ENCODE data around the gene FAM118B.
A peak's percentile ranks its signal among the peaks of the same experiment; 100 is the strongest.

Gene FAM118B

DNA sequence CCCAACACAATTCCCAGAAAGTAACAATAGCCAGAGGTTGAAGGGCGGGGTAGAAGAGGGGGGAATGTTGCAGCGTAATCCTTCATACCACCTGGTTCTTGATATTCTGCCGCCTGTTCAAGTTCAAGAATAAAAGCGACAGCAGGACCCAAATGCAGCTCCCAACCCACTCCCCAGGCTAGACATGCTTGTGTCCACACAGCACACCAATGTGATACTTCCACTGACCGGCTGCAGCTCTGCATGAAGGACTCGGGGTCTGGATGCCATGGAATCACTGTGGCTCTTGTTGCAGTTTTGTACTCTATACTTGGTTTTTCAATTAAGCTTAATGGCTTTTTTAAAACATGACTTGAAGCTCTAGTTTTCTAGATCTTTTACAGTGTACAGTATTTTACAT is 50.6 kb downstream of the FAM118B start:
- H3K27ac Mint-ChIP-seq: no peak overlapping the region
- CTCF ChIA-PET: interaction anchor here (1.0 kb wide), 1 partner anchor 48 kb away, joined by 3 read pairs; no protein-coding TSS in a partner anchor
- H3K9me3 Mint-ChIP-seq: no peaks in the 10 kb centered on the region
- H3K36me3 Mint-ChIP-seq: peaks cover 48% of the 10 kb centered on the region
- peaks cover 11% of the 10 kb centered on the region for H3K4me1 Mint-ChIP-seq
- H3K4me3 Mint-ChIP-seq: no peak overlapping the region
- DNase-seq: no peak
- H3K27me3 Mint-ChIP-seq: no peaks in the 10 kb centered on the region

DNA sequence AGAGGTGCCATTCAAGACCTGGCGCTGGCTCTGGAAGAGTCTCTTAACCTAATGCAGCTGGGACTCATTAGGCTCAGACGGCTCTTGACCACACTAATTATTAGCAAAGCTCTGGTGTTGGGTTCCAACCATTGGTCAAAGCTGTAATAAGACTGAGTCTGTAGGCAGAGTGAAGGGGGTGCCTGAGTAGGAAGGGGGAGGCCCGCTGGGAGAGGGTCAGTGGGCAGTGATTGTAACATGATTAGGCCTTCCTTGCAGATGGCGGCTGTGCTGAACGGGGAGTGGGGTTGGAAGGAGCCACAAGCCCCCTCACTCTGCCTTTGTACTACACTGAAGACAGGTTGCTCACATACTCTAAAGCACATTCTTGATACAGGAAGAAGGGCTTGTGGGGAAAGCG is 51.9 kb downstream of the FAM118B start:
- CTCF ChIA-PET: no interaction called here
- Mint-ChIP-seq H3K27me3 (no peaks in the 10 kb centered on the region), H3K9me3 (no peaks in the 10 kb centered on the region), H3K4me3 (no peak overlapping the region), H3K27ac (no peak overlapping the region), H3K4me1 (peaks cover 20% of the 10 kb centered on the region), H3K36me3 (peaks cover 57% of the 10 kb centered on the region)
- DNase-seq: no peak

DNA sequence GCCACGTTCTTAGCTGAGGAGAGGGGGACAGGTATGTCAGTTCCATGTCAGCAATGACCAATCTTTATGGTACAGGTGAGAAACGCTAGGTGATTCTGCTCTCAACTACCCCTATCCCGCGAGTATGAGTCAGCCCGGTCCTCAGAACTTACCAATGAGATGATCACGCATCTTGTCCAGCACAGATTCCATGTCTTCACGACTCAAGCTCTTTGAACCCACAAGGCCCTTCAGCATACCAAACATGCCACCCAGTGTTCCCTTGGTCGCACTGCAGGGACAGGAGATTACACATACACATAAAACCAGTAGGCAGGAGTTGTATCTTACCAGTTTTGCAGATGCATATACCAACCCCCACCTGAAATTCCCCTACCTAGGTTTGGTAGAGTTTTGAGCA is 54.2 kb downstream of the FAM118B start:
- H3K4me1 Mint-ChIP-seq: peaks cover 38% of the 10 kb centered on the region
- peaks cover 57% of the 10 kb centered on the region for H3K36me3 Mint-ChIP-seq
- H3K9me3 Mint-ChIP-seq: no peaks in the 10 kb centered on the region
- no peak overlapping the region for H3K27ac Mint-ChIP-seq
- H3K4me3 Mint-ChIP-seq: no peak overlapping the region
- CTCF ChIA-PET: no interaction called here
- no peak for DNase-seq
- H3K27me3 Mint-ChIP-seq: no peaks in the 10 kb centered on the region

DNA sequence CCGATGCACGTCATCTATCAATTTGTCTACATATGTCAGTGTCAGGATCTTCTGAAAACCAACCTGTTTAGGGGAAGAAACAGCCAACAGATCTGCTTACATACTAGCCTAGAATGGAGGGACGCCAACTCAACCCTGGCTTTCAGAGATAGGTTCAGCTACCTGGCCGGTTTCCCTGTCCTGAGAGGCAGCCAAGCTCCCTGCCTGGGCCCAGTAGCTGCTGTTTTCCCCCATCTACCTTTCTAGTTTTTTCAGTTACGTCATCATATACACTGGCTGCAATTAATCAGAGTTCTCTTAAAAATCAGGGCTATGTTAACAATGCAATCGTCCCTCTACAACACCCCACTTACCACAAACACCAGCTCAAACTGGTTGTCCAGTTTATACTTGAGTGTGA is 56.1 kb downstream of the FAM118B start:
- H3K4me1 Mint-ChIP-seq: peaks cover 45% of the 10 kb centered on the region
- peak overlapping the region; percentile 98 for H3K27ac Mint-ChIP-seq
- H3K36me3 Mint-ChIP-seq: peaks cover 65% of the 10 kb centered on the region
- DNase-seq: no peak
- no peaks in the 10 kb centered on the region for H3K27me3 Mint-ChIP-seq
- peak overlapping the region; percentile 98 for H3K4me3 Mint-ChIP-seq
- no peaks in the 10 kb centered on the region for H3K9me3 Mint-ChIP-seq
- CTCF ChIA-PET: interaction anchor here (0.9 kb wide), 1 partner anchor 54 kb away, joined by 3 read pairs; no protein-coding TSS in a partner anchor

DNA sequence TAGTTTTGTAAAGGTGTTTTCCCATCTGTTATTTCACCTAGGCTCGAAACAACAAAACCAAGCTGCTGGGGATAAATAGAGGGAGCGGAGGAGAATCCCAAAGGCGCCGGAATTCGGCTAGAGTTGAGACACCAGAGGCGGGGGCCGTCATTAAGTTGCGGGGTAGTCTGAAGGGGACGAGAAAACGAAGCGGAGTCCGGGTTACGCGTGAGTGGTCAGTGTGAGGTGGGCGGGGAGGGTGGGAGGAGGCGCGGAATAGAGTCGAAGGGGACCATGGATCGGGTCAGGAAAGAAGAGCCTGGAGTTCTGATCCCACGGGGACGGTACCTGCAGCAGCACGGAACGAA is 56.8 kb downstream of the FAM118B start:
- Mint-ChIP-seq H3K27me3 (no peaks in the 10 kb centered on the region), H3K27ac (peak overlapping the region; percentile 98), H3K9me3 (no peaks in the 10 kb centered on the region), H3K36me3 (peaks cover 64% of the 10 kb centered on the region), H3K4me1 (peaks cover 45% of the 10 kb centered on the region), H3K4me3 (peak overlapping the region; percentile 98)
- DNase-seq: no peak
- CTCF ChIA-PET: interaction anchor here (0.9 kb wide), 1 partner anchor 53 kb away, joined by 3 read pairs; no protein-coding TSS in a partner anchor

DNA sequence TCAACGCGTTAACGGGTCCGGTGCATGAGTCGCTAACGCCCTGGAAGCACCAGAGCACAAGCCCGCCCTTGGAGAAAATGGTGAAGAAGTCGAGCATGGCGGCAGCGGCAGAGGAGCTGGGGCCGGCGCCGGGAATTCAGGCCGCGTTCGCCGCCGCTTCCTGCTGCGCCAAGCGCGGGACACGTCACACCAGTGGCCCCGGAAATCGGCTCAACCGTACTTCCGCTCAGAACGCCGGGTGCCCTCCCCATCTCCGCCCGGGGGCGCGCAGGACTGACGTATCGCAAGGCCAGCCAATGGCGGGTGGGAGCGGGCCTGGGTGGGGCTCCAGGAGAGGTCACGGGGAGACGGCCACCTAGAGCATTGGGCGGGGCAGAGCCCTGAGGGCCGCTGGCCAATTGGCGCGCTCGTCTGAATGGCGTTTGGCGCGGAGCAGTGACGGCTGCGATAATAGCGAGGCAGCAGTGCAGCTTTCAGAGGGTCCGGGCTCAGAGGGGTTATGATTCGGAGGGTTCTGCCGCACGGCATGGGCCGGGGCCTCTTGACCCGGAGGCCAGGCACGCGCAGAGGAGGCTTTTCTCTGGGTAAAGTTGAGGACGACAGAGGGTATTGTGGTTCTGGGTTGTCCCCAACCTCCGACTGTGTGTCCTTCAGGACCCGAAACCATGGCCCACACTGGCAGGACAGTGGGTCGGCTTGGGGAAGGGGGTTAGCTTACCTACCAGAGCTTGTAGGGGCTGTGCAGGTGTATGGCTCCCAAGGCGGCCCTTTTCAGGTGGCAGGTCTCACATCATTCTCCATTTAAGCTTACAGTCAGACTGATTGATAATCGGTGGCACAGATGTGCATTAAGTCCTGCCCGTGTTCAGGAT is 57.4 kb downstream of the FAM118B start, which contains the start of the genes FOXRED1 and SRPRA:
TSS of gene FOXRED1 (plus strand) at position 447 of the 872 bp plus-strand sequence. CDS start at position 500, 53 bp downstream.
TSS of gene SRPRA (minus strand) at position 188 of the 872 bp plus-strand sequence. CDS start at position 97, 91 bp downstream.
- Mint-ChIP-seq H3K9me3 (no peaks in the 10 kb centered on the region), H3K27ac (peak within 1 kb of the TSS; percentile 98), H3K4me3 (peak within 1 kb of the TSS; percentile 98), H3K4me1 (peaks cover 45% of the 10 kb centered on the region), H3K36me3 (peaks cover 63% of the 10 kb centered on the region), H3K27me3 (no peaks in the 10 kb centered on the region)
- CTCF ChIA-PET: no interaction called here
- peak; percentile 100 for DNase-seq

DNA sequence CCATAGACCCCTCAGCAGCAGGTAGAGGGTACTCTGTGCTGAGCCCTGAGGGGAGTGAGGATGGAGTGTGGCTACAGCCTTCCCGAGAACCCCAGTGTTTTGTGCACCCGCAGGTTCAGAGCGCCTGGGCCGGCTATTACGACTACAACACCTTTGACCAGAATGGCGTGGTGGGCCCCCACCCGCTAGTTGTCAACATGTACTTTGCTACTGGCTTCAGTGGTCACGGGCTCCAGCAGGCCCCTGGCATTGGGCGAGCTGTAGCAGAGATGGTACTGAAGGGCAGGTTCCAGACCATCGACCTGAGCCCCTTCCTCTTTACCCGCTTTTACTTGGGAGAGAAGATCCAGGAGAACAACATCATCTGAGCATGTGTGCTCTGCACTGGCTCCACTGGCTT is 65.7 kb downstream of the FAM118B start:
- CTCF ChIA-PET: no interaction called here
- H3K27me3 Mint-ChIP-seq: no peaks in the 10 kb centered on the region
- H3K4me3 Mint-ChIP-seq: no peak overlapping the region
- H3K27ac Mint-ChIP-seq: no peak overlapping the region
- peaks cover 30% of the 10 kb centered on the region for H3K4me1 Mint-ChIP-seq
- no peak for DNase-seq
- peaks cover 53% of the 10 kb centered on the region for H3K36me3 Mint-ChIP-seq
- H3K9me3 Mint-ChIP-seq: no peaks in the 10 kb centered on the region

DNA sequence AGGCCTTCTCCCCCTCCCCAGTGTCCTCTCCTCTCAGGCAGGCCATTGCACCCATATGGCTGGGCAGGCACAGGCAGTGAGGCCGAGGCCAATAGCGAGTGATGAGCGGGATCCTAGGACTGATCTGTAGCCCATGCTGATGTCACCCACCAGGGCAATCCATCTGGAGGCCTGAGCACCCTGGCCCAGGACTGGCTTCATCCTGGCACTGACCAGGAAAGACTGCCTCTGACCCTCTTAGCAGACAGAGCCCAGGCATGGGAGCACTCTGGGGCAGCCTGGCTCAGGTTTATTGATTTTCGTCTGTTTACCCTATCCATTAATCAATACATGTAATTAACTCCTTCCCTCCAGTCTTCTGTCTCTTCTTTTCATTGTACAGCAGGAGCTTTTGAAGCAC is 66.2 kb downstream of the FAM118B start:
- Mint-ChIP-seq H3K36me3 (peaks cover 48% of the 10 kb centered on the region), H3K27ac (peak overlapping the region; percentile 58), H3K9me3 (no peaks in the 10 kb centered on the region), H3K4me3 (no peak overlapping the region), H3K27me3 (no peaks in the 10 kb centered on the region), H3K4me1 (peaks cover 33% of the 10 kb centered on the region)
- DNase-seq: no peak
- CTCF ChIA-PET: no interaction called here

DNA sequence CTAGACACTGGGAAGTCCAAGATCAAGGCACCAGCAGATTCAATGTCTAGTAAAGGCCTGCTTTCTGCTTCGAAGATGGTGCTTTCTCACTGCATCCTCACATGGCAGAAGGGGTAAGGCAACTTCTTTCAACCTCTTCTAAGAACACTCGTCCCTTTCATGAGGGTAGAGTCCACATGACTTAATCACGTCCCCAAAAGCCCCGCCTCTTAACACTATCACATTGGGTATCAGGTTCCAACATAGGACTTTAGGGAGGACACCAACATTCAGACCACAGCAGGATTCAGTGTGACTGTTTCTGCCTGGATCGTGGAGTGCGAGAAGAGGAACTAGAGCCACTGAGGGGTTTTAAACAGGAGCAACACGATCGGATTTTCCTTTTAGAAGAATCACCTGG is 67.6 kb downstream of the FAM118B start:
- Mint-ChIP-seq H3K36me3 (peaks cover 41% of the 10 kb centered on the region), H3K9me3 (no peaks in the 10 kb centered on the region), H3K27ac (peak overlapping the region; percentile 77), H3K4me1 (peaks cover 43% of the 10 kb centered on the region), H3K27me3 (no peaks in the 10 kb centered on the region), H3K4me3 (no peak overlapping the region)
- CTCF ChIA-PET: no interaction called here
- DNase-seq: no peak

DNA sequence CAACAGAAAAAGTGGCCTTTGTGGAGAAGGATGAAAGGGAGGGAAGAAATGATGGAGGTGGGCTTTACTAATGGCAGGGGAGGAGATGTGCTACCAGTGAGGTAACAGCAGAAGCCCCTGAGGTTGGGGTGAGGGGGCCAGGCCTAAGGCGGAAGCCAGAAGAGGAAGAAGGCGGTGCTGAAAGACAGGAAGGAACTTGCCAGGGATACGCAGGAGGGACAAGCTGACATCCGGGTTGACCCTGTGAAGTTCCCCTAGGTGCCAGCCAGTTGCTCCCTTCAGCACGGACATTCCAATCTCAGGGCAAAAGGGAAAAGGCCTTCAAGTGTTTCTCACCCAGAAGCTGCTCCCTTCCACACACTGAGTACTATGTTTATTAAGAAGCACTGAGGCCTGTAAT is 69.0 kb downstream of the FAM118B start:
- Mint-ChIP-seq H3K27me3 (no peaks in the 10 kb centered on the region), H3K4me1 (peaks cover 54% of the 10 kb centered on the region), H3K36me3 (peaks cover 32% of the 10 kb centered on the region), H3K4me3 (no peak overlapping the region), H3K27ac (peak overlapping the region; percentile 88), H3K9me3 (no peaks in the 10 kb centered on the region)
- CTCF ChIA-PET: interaction anchor here (1.2 to 1.4 kb wide), 2 partner anchors 8 to 39 kb away, joined by 3 read pairs; no protein-coding TSS in a partner anchor
- DNase-seq: peak; percentile 39

DNA sequence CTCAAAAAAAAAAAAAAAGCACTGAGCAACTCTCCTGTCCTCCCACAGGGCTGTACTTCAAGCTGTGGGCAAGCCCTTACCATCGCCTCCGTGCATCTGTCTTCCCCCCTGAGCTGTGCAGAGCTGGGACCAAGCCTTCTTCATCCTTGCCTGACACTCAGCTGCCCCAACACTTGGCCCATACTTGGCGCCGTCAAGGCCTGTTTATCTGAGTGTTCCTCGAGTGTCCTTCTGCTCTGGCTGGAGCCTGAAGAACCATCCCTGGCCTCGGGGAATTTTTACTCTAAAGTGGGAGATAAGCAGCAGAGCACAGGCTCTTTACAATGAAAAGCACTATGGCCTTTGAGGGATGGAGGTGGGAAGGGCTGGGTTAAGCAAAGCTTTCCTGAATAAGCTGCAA is 69.7 kb downstream of the FAM118B start:
- no peaks in the 10 kb centered on the region for H3K27me3 Mint-ChIP-seq
- CTCF ChIA-PET: interaction anchor here (0.6 to 1.4 kb wide), 3 partner anchors 9 to 38 kb away, joined by 3 read pairs; no protein-coding TSS in a partner anchor
- H3K27ac Mint-ChIP-seq: no peak overlapping the region
- DNase-seq: no peak
- no peak overlapping the region for H3K4me3 Mint-ChIP-seq
- peaks cover 54% of the 10 kb centered on the region for H3K4me1 Mint-ChIP-seq
- no peaks in the 10 kb centered on the region for H3K9me3 Mint-ChIP-seq
- peaks cover 27% of the 10 kb centered on the region for H3K36me3 Mint-ChIP-seq

DNA sequence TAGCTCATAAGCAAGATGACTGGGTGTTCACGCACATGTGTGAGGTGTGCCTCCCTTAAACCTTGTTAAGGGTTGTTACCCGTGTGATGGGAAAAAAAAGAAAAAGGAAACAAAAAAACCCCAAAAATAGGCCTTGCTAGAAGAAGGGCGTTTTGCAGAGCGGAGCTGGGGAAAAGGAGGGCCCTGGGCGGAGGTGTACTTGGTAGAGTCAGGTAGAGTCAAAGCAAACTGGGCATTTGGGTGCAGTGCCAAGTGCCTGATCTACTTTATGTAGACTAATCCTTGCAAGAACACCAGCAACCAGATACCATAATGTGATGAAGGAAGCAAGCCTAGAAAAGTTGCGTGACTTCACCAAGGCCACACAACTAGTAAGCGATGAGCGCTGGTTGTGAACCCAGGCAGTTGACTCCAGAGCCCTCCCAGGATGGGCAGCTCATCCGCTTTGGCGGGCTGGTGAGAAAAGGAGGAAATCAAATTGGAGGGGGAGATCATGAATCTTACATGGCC is 70.1 kb downstream of the FAM118B start:
- Mint-ChIP-seq H3K9me3 (no peaks in the 10 kb centered on the region), H3K27ac (peak overlapping the region; percentile 93), H3K36me3 (peaks cover 28% of the 10 kb centered on the region), H3K4me1 (peaks cover 54% of the 10 kb centered on the region), H3K4me3 (peak overlapping the region; percentile 95), H3K27me3 (no peaks in the 10 kb centered on the region)
- CTCF ChIA-PET: interaction anchor here (0.6 to 1.4 kb wide), 2 partner anchors 9 to 11 kb away, joined by 3 read pairs; no protein-coding TSS in a partner anchor
- no peak for DNase-seq

DNA sequence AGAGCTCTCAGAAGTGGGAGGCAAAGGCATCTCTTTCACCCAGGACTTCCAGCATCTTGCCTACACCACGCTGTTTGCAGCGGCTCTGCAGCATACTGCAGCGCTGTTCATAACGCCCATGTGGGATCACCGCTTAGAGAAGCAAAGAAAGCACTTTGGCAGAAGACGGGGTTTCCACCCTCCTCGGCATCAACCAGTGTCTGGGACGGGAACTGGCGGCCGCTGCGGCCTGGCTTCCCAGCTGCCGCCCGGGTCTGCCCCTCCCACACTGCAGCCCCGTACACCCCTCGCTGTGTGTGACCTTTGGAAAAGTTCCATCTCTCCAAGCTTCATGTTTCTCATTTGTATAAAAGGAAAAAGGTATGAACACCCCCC is 70.8 kb downstream of the FAM118B start:
- Mint-ChIP-seq H3K27me3 (no peaks in the 10 kb centered on the region), H3K36me3 (peaks cover 29% of the 10 kb centered on the region), H3K27ac (peak overlapping the region; percentile 93), H3K4me1 (peaks cover 57% of the 10 kb centered on the region), H3K4me3 (peak overlapping the region; percentile 95), H3K9me3 (no peaks in the 10 kb centered on the region)
- CTCF ChIA-PET: no interaction called here
- peak; percentile 63 for DNase-seq

DNA sequence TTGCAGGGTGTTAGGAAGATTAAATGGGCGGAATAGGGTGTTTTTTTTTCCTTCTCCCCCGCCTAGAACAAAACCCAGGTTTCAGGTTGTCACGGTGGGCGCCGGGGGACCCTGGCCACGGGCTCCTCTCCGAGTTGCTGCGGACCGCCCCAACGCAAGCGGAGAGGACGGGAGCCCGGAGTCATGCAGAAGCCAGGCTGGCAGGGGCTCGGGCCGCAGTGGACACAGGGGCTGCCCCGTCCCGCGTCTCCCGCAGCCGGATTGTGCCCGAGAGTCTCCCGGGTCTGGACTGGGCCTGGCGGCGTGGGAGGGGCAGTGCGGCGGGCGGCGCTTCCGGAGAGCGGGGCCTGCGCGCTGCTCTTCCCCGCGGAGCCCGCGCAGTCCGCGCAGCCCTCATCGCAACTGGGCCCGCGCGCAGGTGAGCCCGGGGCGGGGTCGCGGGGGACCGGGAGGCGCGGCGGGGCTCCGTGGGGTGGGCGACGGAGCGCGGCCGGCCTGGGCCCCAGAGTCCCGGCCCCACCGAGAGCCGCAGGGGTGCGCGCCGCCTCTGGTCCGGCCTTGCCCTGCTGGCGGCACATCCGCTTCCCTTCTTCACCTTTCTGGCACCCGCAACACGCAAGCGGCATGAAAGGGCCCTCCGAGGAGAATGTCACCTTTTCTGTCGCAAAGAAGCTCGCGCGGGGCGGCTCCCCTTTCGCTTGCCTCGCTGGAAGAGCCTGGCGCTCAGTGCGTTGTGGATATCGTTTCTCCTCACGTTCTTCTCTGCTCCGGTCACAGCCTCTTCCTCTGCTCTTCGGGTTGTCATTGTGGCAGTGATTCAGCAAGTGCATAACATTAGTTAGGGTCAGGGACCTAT is 71.4 kb downstream of the FAM118B start, which contains the start of gene TIRAP:
TSS of gene TIRAP (plus strand) at position 358 of the 856 bp plus-strand sequence. CDS start 7,802 bp downstream, outside the sequence.
- DNase-seq: peak; percentile 79
- no peaks in the 10 kb centered on the region for H3K27me3 Mint-ChIP-seq
- peaks cover 23% of the 10 kb centered on the region for H3K36me3 Mint-ChIP-seq
- no peaks in the 10 kb centered on the region for H3K9me3 Mint-ChIP-seq
- peak within 1 kb of the TSS; percentile 93 for H3K27ac Mint-ChIP-seq
- H3K4me1 Mint-ChIP-seq: peaks cover 57% of the 10 kb centered on the region
- CTCF ChIA-PET: no interaction called here
- H3K4me3 Mint-ChIP-seq: peak within 1 kb of the TSS; percentile 95
